Thyroid gland (tissue), 4 donors: ENCODE data around the gene ALKBH4. TPM values are rescaled to one million over a fixed set of nuclear protein-coding genes. Genes with fewer than 3 reads are reported as not detected.

ENCODE experiments used
- DNase-seq, 2 donors: peaks; one replicate each; pipeline ENCODE4 v3.0.0-alpha.2; 2019
- H3K27ac ChIP-seq, 3 donors: fragments of 200-600 bp; sonication (generic); 1 replicate in 2 of 3; 2 replicates in 1 of 3; pipeline ENCODE4 v1.5.1; 2016 to 2019; ENCODE audit warnings: mild to moderate bottlenecking in 1 of 3, moderate library complexity in 1 of 3
- H3K27me3 ChIP-seq: fragments of 200-600 bp; sonication (generic); one replicate; pipeline ENCODE4 v1.5.1; 2019
- H3K36me3 ChIP-seq, 2 donors: fragments of 200-600 bp; sonication (generic); one replicate each; pipeline ENCODE4 v1.5.1; 2016 to 2019
- H3K4me1 ChIP-seq, 2 donors: fragments of 200-600 bp; sonication (generic); one replicate each; pipeline ENCODE4 v1.5.1; 2017 to 2019
- H3K4me3 ChIP-seq, 3 donors: fragments of 200-600 bp; sonication (generic); replicated peaks in 1 of 3; 1 replicate in 2 of 3; 2 replicates in 1 of 3; pipeline ENCODE4 v1.5.1; 2016; ENCODE audit warnings: mild to moderate bottlenecking in 1 of 3
- H3K9me3 ChIP-seq: fragments of 200-600 bp; sonication (generic); one replicate; pipeline ENCODE4 v1.5.1; 2017
- CTCF ChIP-seq, 6 experiments: fragments of 200-600 bp in 3 of 6; fragments of 450-650 bp in 3 of 6; sonication (generic) in 3 of 6; IDR thresholded peaks; one replicate each; pipeline ENCODE4 v1.5.1; 2016 to 2019; ENCODE audit warnings: antibody characterized with exemption in 6 of 6, mild to moderate bottlenecking in 2 of 6, inconsistent platforms in 1 of 6, moderate library complexity in 1 of 6
- POLR2A ChIP-seq, 2 donors: fragments of 450-650 bp; IDR thresholded peaks; one replicate each; pipeline ENCODE4 v1.6.1; 2017; ENCODE audit warnings: antibody characterized with exemption in 2 of 2, mild to moderate bottlenecking in 2 of 2, moderate library complexity in 1 of 2
- WGBS, 2 donors: methylation state at CpG; one replicate each; pipeline ENCODE4 v1.1.5; 2017; 5-methylcytosine and 5-hydroxymethylcytosine counted together
- intact Hi-C: fragments of 100-400 bp; cut with DNase I; formaldehyde crosslinking; loops from one replicate; pipeline ENCODE4 v1.15.1; 2023
- total RNA-seq, 4 donors: library from RNA; depleted of rRNA; stranded (reverse); fragments of >200 nt; gene quantifications; one replicate each; pipeline ENCODE4 v1.2.3, GENCODE V29; 2016

The ALKBH4 gene
- total RNA-seq, 4 donors from 2014 or later, result 16.9 to 42.2 (median 28.6) TPM

GRCh38 chr7:102431617-102432298 lies 32.9 kb downstream of the ALKBH4 start:
- Histone ChIP-seq H3K27ac (peak overlapping the region; percentile 80 to 98 (median 95)), H3K4me1 (peaks cover 32 to 33% of the 10 kb centered on the region in 2 donors), H3K9me3 (no peaks in the 10 kb centered on the region), H3K36me3 (peaks cover 0 to 5% of the 10 kb centered on the region in 2 donors), H3K27me3 (no peaks in the 10 kb centered on the region), H3K4me3 (no peak overlapping the region)
- TF ChIP-seq POLR2A (IDR thresholded peaks at IDR 0.05) (peak in 1 of 2 donors; percentile 38), CTCF (IDR thresholded peaks at IDR 0.05) (no peak)
- DNase-seq, result peak; percentile 47 to 63
- intact Hi-C loops, result no loop called here
- WGBS, 2 donors, result 22 to 35% methylated on average over 14 to 17 of the region's 17 CpGs

- 92 to 93% methylated on average over 10 of the region's 10 CpGs for WGBS, 2 donors
- intact Hi-C loops, result no loop called here
- Histone ChIP-seq H3K9me3 (no peaks in the 10 kb centered on the region), H3K4me1 (peaks cover 26 to 28% of the 10 kb centered on the region in 2 donors), H3K36me3 (peaks cover 21 to 23% of the 10 kb centered on the region in 2 donors), H3K27ac (peak overlapping the region in 2 of 3 donors; percentile 22 to 98), H3K27me3 (no peaks in the 10 kb centered on the region), H3K4me3 (no peak overlapping the region)
- TF ChIP-seq POLR2A (IDR thresholded peaks at IDR 0.05) (no peak), CTCF (IDR thresholded peaks at IDR 0.05) (no peak)
- DNase-seq, result no peak
Measured at GRCh38 chr7:102429141-102429899, 35.3 kb downstream of the ALKBH4 start.

GRCh38 chr7:102427019-102427405 lies 37.7 kb downstream of the ALKBH4 start:
- H3K36me3 ChIP-seq, result peaks cover 21 to 23% of the 10 kb centered on the region in 2 donors

GRCh38 chr7:102426268-102427018 lies 38.2 kb downstream of the ALKBH4 start:
- Histone ChIP-seq H3K27me3 (no peaks in the 10 kb centered on the region), H3K36me3 (peaks cover 21 to 25% of the 10 kb centered on the region in 2 donors), H3K4me3 (no peak overlapping the region), H3K27ac (no peak overlapping the region), H3K9me3 (no peaks in the 10 kb centered on the region), H3K4me1 (peaks cover 13% of the 10 kb centered on the region in 2 donors)
- 90 to 91% methylated on average over 16 of the region's 16 CpGs for WGBS, 2 donors
- TF ChIP-seq CTCF (IDR thresholded peaks at IDR 0.05), result no peak
- no peak for TF ChIP-seq POLR2A (IDR thresholded peaks at IDR 0.05)
- intact Hi-C loops, result no loop called here
- DNase-seq, result no peak

More at GRCh38 chr7:102427019-102427405, 37.7 kb downstream of the ALKBH4 start:
- Histone ChIP-seq H3K9me3 (no peaks in the 10 kb centered on the region), H3K27ac (no peak overlapping the region), H3K4me1 (peaks cover 18 to 19% of the 10 kb centered on the region in 2 donors), H3K4me3 (no peak overlapping the region), H3K27me3 (no peaks in the 10 kb centered on the region)
- no peak for DNase-seq
- TF ChIP-seq POLR2A (IDR thresholded peaks at IDR 0.05) (no peak), CTCF (IDR thresholded peaks at IDR 0.05) (no peak)
- 85 to 90% methylated on average over 5 of the region's 5 CpGs for WGBS, 2 donors
- intact Hi-C loops, result no loop called here
